HepG2 (cell line): ENCODE measurements around the gene LZTR1. TPM values are rescaled to one million over a fixed set of nuclear protein-coding genes. Genes with fewer than 3 reads are reported as not detected.

Source experiments
- CENPX ChIP-seq: sonication (generic); formaldehyde crosslinking; IDR thresholded peaks from 2 replicates; pipeline ENCODE4 v1.9.0; 2021; ENCODE audit warnings: mild to moderate bottlenecking, missing genetic modification reagents, moderate library complexity
- CHD4 ChIP-seq: fragments of 200-600 bp; sonication (generic); IDR thresholded peaks from 2 replicates; pipeline ENCODE4 v1.7.0; 2017; ENCODE audit warnings: mild to moderate bottlenecking, low read length, borderline replicate concordance
- FOXO1 ChIP-seq: sonication (generic); formaldehyde crosslinking; IDR thresholded peaks from 2 replicates; pipeline ENCODE4 v1.4.0; 2020; ENCODE audit warnings: missing genetic modification reagents
- GATA4 ChIP-seq: sonication (generic); IDR thresholded peaks from 2 replicates; pipeline ENCODE4 v1.6.1; 2016; ENCODE audit warnings: antibody characterized with exemption, low read depth, borderline replicate concordance
- HCFC1 ChIP-seq: fragments of 150-350 bp; IDR thresholded peaks from 2 replicates; pipeline ENCODE4 v1.6.1; 2014; ENCODE audit warnings: low read depth, low read length
- HIVEP1 ChIP-seq: sonication (generic); formaldehyde crosslinking; IDR thresholded peaks from 2 replicates; pipeline ENCODE4 v1.4.0; 2020; ENCODE audit warnings: mild to moderate bottlenecking, missing genetic modification reagents
- JUND ChIP-seq: sonication (generic); formaldehyde crosslinking; IDR thresholded peaks from 2 replicates; pipeline ENCODE4 v1.8.0; 2022; ENCODE audit warnings: mild to moderate bottlenecking, missing genetic modification reagents
- MLLT10 ChIP-seq: sonication (generic); formaldehyde crosslinking; IDR thresholded peaks from 2 replicates; pipeline ENCODE4 v1.4.0; 2020; ENCODE audit warnings: missing genetic modification reagents
- MXI1 ChIP-seq: IDR thresholded peaks from 3 replicates; pipeline ENCODE4 v1.6.1; 2012; ENCODE audit warnings: low read depth, low read length, inconsistent platforms, borderline replicate concordance
- NR2F6 ChIP-seq, 2 experiments: IDR thresholded peaks; 2 replicates each; pipeline ENCODE4 v1.6.1; 2016; ENCODE audit warnings: antibody characterized with exemption in 1 of 2, mild to moderate bottlenecking in 1 of 2
- POLR2AphosphoS5 ChIP-seq: IDR thresholded peaks from 2 replicates; pipeline ENCODE4 v1.6.1; 2012; ENCODE audit warnings: low read depth, low read length
- RBAK ChIP-seq: sonication (generic); formaldehyde crosslinking; IDR thresholded peaks from 2 replicates; pipeline ENCODE4 v1.5.1; 2020; ENCODE audit warnings: mild to moderate bottlenecking, missing genetic modification reagents
- SMAD1 ChIP-seq: sonication (generic); formaldehyde crosslinking; IDR thresholded peaks from 2 replicates; pipeline ENCODE4 v1.4.0; 2020; ENCODE audit warnings: missing genetic modification reagents, low read depth, mild to moderate bottlenecking, borderline replicate concordance
- SOX13 ChIP-seq, 3 experiments: fragments of 450-650 bp in 1 of 3; sonication (generic) in 1 of 3; formaldehyde crosslinking in 1 of 3; IDR thresholded peaks in 2 of 3; conservative IDR thresholded peaks in 1 of 3; 2 replicates each; pipeline versions ENCODE4 v1.5.0 to v1.6.1; 2016 to 2020; ENCODE audit warnings: antibody characterized with exemption in 1 of 3, mild to moderate bottlenecking in 1 of 3, missing compliant biosample characterization in 1 of 3, missing genetic modification reagents in 1 of 3, moderate library complexity in 1 of 3
- STAG1 ChIP-seq: sonication (generic); formaldehyde crosslinking; IDR thresholded peaks from 2 replicates; pipeline ENCODE4 v1.4.0; 2020; ENCODE audit warnings: missing genetic modification reagents
- TFDP2 ChIP-seq: sonication (generic); formaldehyde crosslinking; IDR thresholded peaks from 2 replicates; pipeline ENCODE4 v1.4.0; 2020; ENCODE audit warnings: missing genetic modification reagents
- U2AF1 ChIP-seq: fragments of 200-400 bp; formaldehyde crosslinking; optimal IDR thresholded peaks from 2 replicates; pipeline ENCODE3; 2017; ENCODE audit warnings: mild to moderate bottlenecking, low read depth, low read length
- ZBTB38 ChIP-seq: sonication (generic); formaldehyde crosslinking; IDR thresholded peaks from 2 replicates; pipeline ENCODE4 v1.5.1; 2020; ENCODE audit warnings: mild to moderate bottlenecking, missing genetic modification reagents
- ZIK1 ChIP-seq: sonication (generic); formaldehyde crosslinking; IDR thresholded peaks from 2 replicates; pipeline ENCODE4 v1.5.0; 2020; ENCODE audit warnings: mild to moderate bottlenecking, low read depth, missing genetic modification reagents, borderline replicate concordance
- ZNF326 ChIP-seq: sonication (generic); formaldehyde crosslinking; IDR thresholded peaks from 2 replicates; pipeline ENCODE4 v1.4.0; 2020; ENCODE audit warnings: missing genetic modification reagents, borderline replicate concordance
- ZNF333 ChIP-seq: sonication (generic); formaldehyde crosslinking; IDR thresholded peaks from 2 replicates; pipeline ENCODE4 v1.4.0; 2020; ENCODE audit warnings: mild to moderate bottlenecking, missing genetic modification reagents, borderline replicate concordance
- ZNF513 ChIP-seq: sonication (generic); formaldehyde crosslinking; conservative IDR thresholded peaks from 2 replicates; pipeline ENCODE4 v1.5.0; 2020; ENCODE audit warnings: missing genetic modification reagents
- ZNF678 ChIP-seq: sonication (generic); formaldehyde crosslinking; IDR thresholded peaks from 2 replicates; pipeline ENCODE4 v1.4.0; 2020; ENCODE audit warnings: mild to moderate bottlenecking, missing genetic modification reagents
- ZNF775 ChIP-seq: sonication (generic); formaldehyde crosslinking; IDR thresholded peaks from 2 replicates; pipeline ENCODE4 v1.4.0; 2020; ENCODE audit warnings: missing genetic modification reagents, mild to moderate bottlenecking, moderate library complexity, borderline replicate concordance
- polyA plus RNA-seq, 8 experiments: library from polyadenylated mRNA; depleted of rRNA in 3 of 8; stranded (reverse) in 7 of 8; unstranded in 1 of 8; fragments of >200 nt; fragmentation: Illumina TruSeq in 4 of 8; extraction: Trizol in 4 of 8; gene quantifications; 2 replicates each; pipeline versions ENCODE4 v1.2.1 to v1.2.3, GENCODE V29; 2011 to 2016; ENCODE audit warnings: low read depth in 4 of 8, missing spikeins in 1 of 8, mixed read lengths in 1 of 8; ENCODE audit not compliant: insufficient read depth in 1 of 8
- total RNA-seq, 5 experiments: library from RNA; depleted of rRNA; stranded (reverse); fragments of >200 nt; fragmentation: Illumina TruSeq; extraction: Trizol; gene quantifications; 2 replicates each; pipeline ENCODE4 v1.2.3, GENCODE V29; 2016; ENCODE audit warnings: low read depth in 1 of 5
- TF ChIP-seq, protein P1 (sequence below): sonication (generic); formaldehyde crosslinking; IDR thresholded peaks from 2 replicates; pipeline ENCODE4 v1.9.0; 2021; ENCODE audit warnings: missing genetic modification reagents, borderline replicate concordance
- TF ChIP-seq, protein P2 (sequence below): sonication (generic); formaldehyde crosslinking; IDR thresholded peaks from 2 replicates; pipeline ENCODE4 v1.5.0; 2020; ENCODE audit warnings: missing genetic modification reagents

LZTR1 gene
- total and polyA plus RNA-seq, 2 of the 13 experiments (the other 11 are each of a cell fraction or from before 2014, with no cell fraction given) = 21.8 to 22.4 TPM

- TF ChIP-seq, protein P1, sequence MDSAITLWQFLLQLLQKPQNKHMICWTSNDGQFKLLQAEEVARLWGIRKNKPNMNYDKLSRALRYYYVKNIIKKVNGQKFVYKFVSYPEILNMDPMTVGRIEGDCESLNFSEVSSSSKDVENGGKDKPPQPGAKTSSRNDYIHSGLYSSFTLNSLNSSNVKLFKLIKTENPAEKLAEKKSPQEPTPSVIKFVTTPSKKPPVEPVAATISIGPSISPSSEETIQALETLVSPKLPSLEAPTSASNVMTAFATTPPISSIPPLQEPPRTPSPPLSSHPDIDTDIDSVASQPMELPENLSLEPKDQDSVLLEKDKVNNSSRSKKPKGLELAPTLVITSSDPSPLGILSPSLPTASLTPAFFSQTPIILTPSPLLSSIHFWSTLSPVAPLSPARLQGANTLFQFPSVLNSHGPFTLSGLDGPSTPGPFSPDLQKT (CRISPR knock-in tag) = no peak
- no peak for TF ChIP-seq JUND (CRISPR knock-in tag)
- TF ChIP-seq RBAK (CRISPR knock-in tag) = no peak
- no peak for TF ChIP-seq TFDP2
- TF ChIP-seq MLLT10 (CRISPR knock-in tag) = no peak
- no peak for TF ChIP-seq CENPX (CRISPR knock-in tag)
- TF ChIP-seq CHD4 = no peak
- no peak for TF ChIP-seq POLR2AphosphoS5
- no peak for TF ChIP-seq GATA4
- TF ChIP-seq MXI1 = peak; percentile 59; the same call in 1 of the 3 replicates
- TF ChIP-seq ZNF326 = no peak
- TF ChIP-seq ZNF513 (CRISPR knock-in tag) = no peak
- TF ChIP-seq STAG1 = no peak; the same call in 1 of the 2 replicates
- TF ChIP-seq U2AF1 = no peak
- TF ChIP-seq FOXO1 (CRISPR knock-in tag) = peak; percentile 52; the same call in 1 of the 2 replicates
- TF ChIP-seq SOX13 (IDR thresholded peaks at IDR 0.05) = no peak
- peak in 1 of 2 experiments; percentile 47; a peak in 1 of 4 replicates for TF ChIP-seq SOX13 (CRISPR knock-in tag; conservative IDR thresholded peaks at IDR 0.05 in 1 of 2, IDR thresholded peaks at IDR 0.05 in 1 of 2)
- TF ChIP-seq ZNF333 (CRISPR knock-in tag) = no peak
- TF ChIP-seq ZBTB38 (CRISPR knock-in tag) = 0 out of 2 replicates have a peak, but pooled peaks have one; percentile 42
- TF ChIP-seq ZNF678 = no peak
- no peak for TF ChIP-seq HCFC1
- TF ChIP-seq SMAD1 (CRISPR knock-in tag) = no peak
- TF ChIP-seq NR2F6 (IDR thresholded peaks at IDR 0.05) = no peak
- 0 out of 2 replicates have a peak, but pooled peaks have one; percentile 58 for TF ChIP-seq NR2F6 (CRISPR knock-in tag; IDR thresholded peaks at IDR 0.05)
- TF ChIP-seq HIVEP1 (CRISPR knock-in tag) = no peak
- no peak for TF ChIP-seq ZNF775 (CRISPR knock-in tag)
- TF ChIP-seq ZIK1 (CRISPR knock-in tag) = no peak
- TF ChIP-seq, protein P2, sequence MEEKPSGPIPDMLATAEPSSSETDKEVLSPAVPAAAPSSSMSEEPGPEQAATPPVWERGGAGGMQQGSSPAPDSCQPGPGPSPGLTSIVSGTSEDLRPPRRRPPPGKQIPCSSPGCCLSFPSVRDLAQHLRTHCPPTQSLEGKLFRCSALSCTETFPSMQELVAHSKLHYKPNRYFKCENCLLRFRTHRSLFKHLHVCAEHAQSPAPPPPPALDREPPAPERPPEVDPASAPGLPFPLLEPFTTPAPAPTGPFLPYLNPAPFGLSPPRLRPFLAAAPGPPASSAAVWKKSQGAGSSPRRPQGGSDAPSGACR (CRISPR knock-in tag) = no peak
Measured at GRCh38 chr22:21009638-21010425, 27.7 kb downstream of the LZTR1 start (continued).
